Cortex of kidney (tissue), 1 donor: Measurements from ENCODE around the gene RAD1.
"Not testable (repeated sequence)": the region's sequence is repeated elsewhere in the genome, so short reads cannot be mapped to it uniquely, and the experiment has no call there.

Experiments
- DNase-seq: peaks from one replicate; lab custom pipeline; 2025; lab: John Stamatoyannopoulos, UW

The RAD1 gene

GRCh38 chr5:34915139-34915855, at the start of gene RAD1, which contains the start of gene BRIX1:
RAD1 (minus strand) TSS chr5:34915504; CDS start chr5:34914892, 612 bp downstream.
BRIX1 (plus strand) TSS chr5:34915711; CDS start chr5:34915739, 28 bp downstream.
- peak; percentile 97 for DNase-seq

GRCh38 chr5:34959323-34959722, 44.0 kb upstream of the RAD1 start:
- no peak for DNase-seq

GRCh38 chr5:34957857-34958690, 42.8 kb upstream of the RAD1 start:
- no peak for DNase-seq

- no peak for DNase-seq
Measured at GRCh38 chr5:34957321-34957720, 42.0 kb upstream of the RAD1 start.

GRCh38 chr5:34944460-34945047, 29.2 kb upstream of the RAD1 start:
- DNase-seq: no peak

GRCh38 chr5:34944044-34944443, 28.7 kb upstream of the RAD1 start:
- no peak for DNase-seq

- DNase-seq: no peak
Measured at GRCh38 chr5:34941936-34942335, 26.6 kb upstream of the RAD1 start.

GRCh38 chr5:34932947-34933346, 17.6 kb upstream of the RAD1 start:
- DNase-seq: no peak

GRCh38 chr5:34930870-34931269, 15.6 kb upstream of the RAD1 start:
- no peak for DNase-seq

- no peak for DNase-seq
Measured at GRCh38 chr5:34930462-34930844, 15.1 kb upstream of the RAD1 start.

- peak; percentile 13 for DNase-seq
Measured at GRCh38 chr5:34929720-34930461, 14.6 kb upstream of the RAD1 start.

- DNase-seq: peak; percentile 63
Measured at GRCh38 chr5:34929134-34929719, 13.9 kb upstream of the RAD1 start, which contains the start of gene DNAJC21. DNAJC21 (plus strand) TSS chr5:34929559; CDS start chr5:34929820, 261 bp downstream.

- no peak for DNase-seq
Measured at GRCh38 chr5:34928267-34928666, 13.0 kb upstream of the RAD1 start.

GRCh38 chr5:34927785-34928184, 12.5 kb upstream of the RAD1 start:
- no peak for DNase-seq

- no peak for DNase-seq
Measured at GRCh38 chr5:34926318-34926888, 11.1 kb upstream of the RAD1 start.

- DNase-seq: no peak
Measured at GRCh38 chr5:34924462-34924765, 9.1 kb upstream of the RAD1 start.

GRCh38 chr5:34923694-34924461, 8.6 kb upstream of the RAD1 start:
- DNase-seq: no peak

- not testable (repeated sequence) for DNase-seq
Measured at GRCh38 chr5:34923256-34923655, 8.0 kb upstream of the RAD1 start.

- DNase-seq: no peak
Measured at GRCh38 chr5:34919077-34919476, 3.8 kb upstream of the RAD1 start.

- DNase-seq: no peak
Measured at GRCh38 chr5:34918025-34918424, 2.7 kb upstream of the RAD1 start.

- DNase-seq: no peak
Measured at GRCh38 chr5:34916518-34916917, 1.2 kb upstream of the RAD1 start.
